HK-2 (cell line): Measurements from ENCODE around the gene PRIM1.
"Not testable (repeated sequence)": the region's sequence is repeated elsewhere in the genome, so short reads cannot be mapped to it uniquely, and the experiment has no call there.

ENCODE experiments used
- DNase-seq: peaks from one replicate; pipeline ENCODE4 v3.0.0-alpha.2; 2018; ENCODE audit not compliant: unreplicated experiment

Gene PRIM1

GRCh38 chr12:56760460-56760859, 8.3 kb upstream of the PRIM1 start:
- no peak for DNase-seq

GRCh38 chr12:56759263-56759908, 7.3 kb upstream of the PRIM1 start:
- DNase-seq: no peak

- no peak for DNase-seq
Observed at GRCh38 chr12:56758728-56759262, 6.7 kb upstream of the PRIM1 start.

GRCh38 chr12:56757971-56758370, 5.8 kb upstream of the PRIM1 start:
- not testable (repeated sequence) for DNase-seq

- no peak for DNase-seq
Observed at GRCh38 chr12:56753566-56753965, 1.4 kb upstream of the PRIM1 start.

- not testable (repeated sequence) for DNase-seq
Observed at GRCh38 chr12:56750596-56750995, 1.5 kb downstream of the PRIM1 start.

GRCh38 chr12:56749853-56750252, 2.3 kb downstream of the PRIM1 start:
- DNase-seq: no peak

- no peak for DNase-seq
Observed at GRCh38 chr12:56749359-56749758, 2.8 kb downstream of the PRIM1 start.

GRCh38 chr12:56728139-56728861, 23.8 kb downstream of the PRIM1 start:
- no peak for DNase-seq

GRCh38 chr12:56726196-56726675, 25.9 kb downstream of the PRIM1 start:
- not testable (repeated sequence) for DNase-seq

GRCh38 chr12:56725723-56726102, 26.4 kb downstream of the PRIM1 start:
- no peak for DNase-seq

- DNase-seq: peak; percentile 97
Observed at GRCh38 chr12:56724972-56725722, 27.0 kb downstream of the PRIM1 start, which contains the start of gene NACA. NACA (minus strand) TSS chr12:56725299; CDS start chr12:56724521, 778 bp downstream.

GRCh38 chr12:56724701-56724971, 27.5 kb downstream of the PRIM1 start:
- no peak for DNase-seq

GRCh38 chr12:56723889-56724700, 28.0 kb downstream of the PRIM1 start:
- no peak for DNase-seq

- DNase-seq: no peak
Observed at GRCh38 chr12:56723352-56723751, 28.8 kb downstream of the PRIM1 start.

GRCh38 chr12:56722832-56723231, 29.3 kb downstream of the PRIM1 start:
- DNase-seq: no peak

GRCh38 chr12:56721721-56722120, 30.4 kb downstream of the PRIM1 start:
- no peak for DNase-seq

GRCh38 chr12:56721216-56721615, 30.9 kb downstream of the PRIM1 start:
- DNase-seq: no peak

GRCh38 chr12:56720731-56721151, 31.4 kb downstream of the PRIM1 start:
- DNase-seq: no peak

GRCh38 chr12:56719056-56719455, 33.1 kb downstream of the PRIM1 start:
- DNase-seq: no peak

- DNase-seq: no peak
Observed at GRCh38 chr12:56718636-56719035, 33.5 kb downstream of the PRIM1 start.

GRCh38 chr12:56718149-56718548, 34.0 kb downstream of the PRIM1 start:
- no peak for DNase-seq
